Aorta (tissue), 5 donors: ENCODE data around the gene MOB3C. TPM values are rescaled to one million over a fixed set of nuclear protein-coding genes. Genes with fewer than 3 reads are reported as not detected.

ENCODE experiments used
- ATAC-seq: fragments of 200-7000 bp; cut with Tn5 transposase; one replicate; pipeline ENCODE4 v1.9.1; 2022; ENCODE audit warnings: moderate library complexity; ENCODE audit not compliant: low FRiP score
- DNase-seq, 2 donors: peaks; one replicate each; pipeline ENCODE4 v3.0.0-alpha.2; 2020
- H3K27ac ChIP-seq, 2 donors: one replicate each; pipeline ENCODE4 v1.5.1; 2013; ENCODE audit warnings: low read length in 2 of 2, mild to moderate bottlenecking in 2 of 2, moderate library complexity in 2 of 2, control low read depth in 1 of 2, inconsistent platforms in 1 of 2, low read depth in 1 of 2
- H3K27me3 ChIP-seq, 2 donors: one replicate each; pipeline ENCODE4 v1.6.1; 2013; ENCODE audit warnings: control low read depth in 1 of 2, low read length in 1 of 2, mild to moderate bottlenecking in 1 of 2, moderate library complexity in 1 of 2; ENCODE audit not compliant: insufficient read depth in 2 of 2, control insufficient read depth in 1 of 2
- H3K36me3 ChIP-seq, 2 donors: one replicate each; pipeline ENCODE4 v1.6.1; 2013; ENCODE audit warnings: control low read depth in 1 of 2, low read length in 1 of 2, mild to moderate bottlenecking in 1 of 2; ENCODE audit not compliant: insufficient read depth in 2 of 2, control insufficient read depth in 1 of 2
- H3K4me1 ChIP-seq, 2 donors: one replicate each; pipeline ENCODE4 v1.6.1; 2013; ENCODE audit warnings: low read length in 2 of 2, control low read depth in 1 of 2, mild to moderate bottlenecking in 1 of 2, moderate library complexity in 1 of 2; ENCODE audit not compliant: insufficient read depth in 2 of 2, control insufficient read depth in 1 of 2
- H3K4me3 ChIP-seq, 2 donors: one replicate each; pipeline ENCODE4 v1.5.1; 2013; ENCODE audit warnings: low read length in 2 of 2, control low read depth in 1 of 2, mild to moderate bottlenecking in 1 of 2
- H3K9me3 ChIP-seq: one replicate; pipeline ENCODE4 v1.6.1; 2013; ENCODE audit warnings: mild to moderate bottlenecking, low read length; ENCODE audit not compliant: control insufficient read depth
- WGBS, 2 donors: extraction: QIAGEN DNeasy Blood & Tissue Kit; methylation state at CpG; one replicate each; pipeline ENCODE4 v1.1.7; 2013; 5-methylcytosine and 5-hydroxymethylcytosine counted together
- intact Hi-C, 2 donors: fragments of 100-400 bp; cut with DNase I; formaldehyde crosslinking; loops; one replicate each; pipeline versions ENCODE4 v1.14.2 to v1.15.0; 2022
- polyA plus RNA-seq, 2 donors: library from polyadenylated mRNA; stranded (reverse); fragments of 200-250 nt; gene quantifications; one replicate each; pipeline ENCODE4 v1.2.3, GENCODE V29; 2013
- total RNA-seq, 2 donors: library from RNA; stranded (reverse); fragmentation: NEBNext Ultra II Directional; extraction: Animal tissue kit (Norgen Biotek cat#: 25700); gene quantifications; one replicate each; pipeline ENCODE4 v1.2.1, GENCODE V29; 2021
- donor health status: healthy with polysubstance abuse.
- donor health status: Bipolar disorder and iron deficiency.
- donor health status: DM: no; HTN: no; CAD: no.
- donor health status: DM: no; HTN: no; CAD: no.
- donor health status: DM: yes; HTN: yes; CAD: no.

Gene MOB3C
- total and polyA plus RNA-seq, 4 donors: 14.8 to 31.2 (median 20.5) TPM

DNA sequence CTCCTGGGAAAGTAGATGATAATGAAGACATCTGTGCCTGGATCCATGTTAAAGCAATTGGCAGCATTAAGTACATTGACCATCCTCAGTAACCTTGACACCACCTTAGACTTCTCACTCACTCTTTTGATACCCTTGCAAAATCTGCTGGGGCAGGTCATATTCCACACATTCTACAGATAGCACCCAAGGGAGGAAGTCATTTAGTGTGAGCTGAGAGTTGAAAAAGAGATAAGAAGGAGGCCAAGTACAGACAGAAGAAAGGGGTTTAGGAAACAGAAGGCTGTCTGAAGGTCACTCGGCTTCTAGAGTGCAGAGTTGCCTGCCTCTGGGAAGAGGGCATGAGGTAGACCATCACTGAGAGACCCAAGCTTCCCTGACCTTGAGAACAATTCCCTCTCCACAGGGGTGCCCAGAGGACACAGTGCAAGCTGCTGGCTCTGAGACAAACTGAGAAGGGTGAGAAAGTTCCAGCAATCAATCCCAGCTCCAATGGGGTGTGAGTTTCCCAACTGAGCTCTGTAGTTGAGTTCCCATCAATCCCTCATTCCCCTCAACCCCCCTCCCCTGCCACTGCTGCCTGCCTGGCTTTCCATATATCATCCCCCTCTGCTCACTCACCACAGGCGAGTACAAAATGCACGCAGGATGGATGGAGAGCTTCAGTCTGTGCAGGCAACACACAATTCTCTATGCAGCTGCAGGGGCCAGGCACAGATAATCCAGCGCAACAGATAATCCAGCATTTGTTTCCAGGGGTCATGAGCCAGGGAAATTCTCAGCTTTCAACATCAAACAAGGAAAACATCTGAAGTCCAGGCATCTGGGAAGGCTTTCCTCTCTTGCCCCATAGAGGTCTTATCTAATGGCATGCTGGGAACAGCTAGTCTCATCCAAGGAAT is 7.4 kb upstream of the MOB3C start:
- no peaks in the 10 kb centered on the region for H3K36me3 ChIP-seq
- no peaks in the 10 kb centered on the region for H3K9me3 ChIP-seq
- H3K4me1 ChIP-seq: no peaks in the 10 kb centered on the region
- DNase-seq (no peak), ATAC-seq (no peak)
- no peaks in the 10 kb centered on the region for H3K27me3 ChIP-seq
- no peak overlapping the region for H3K4me3 ChIP-seq
- no peak overlapping the region for H3K27ac ChIP-seq
- WGBS, 2 donors: 66 to 74% methylated on average over 4 of the region's 4 CpGs
- intact Hi-C loops: no loop called here

- H3K27me3 ChIP-seq: no peaks in the 10 kb centered on the region
- H3K4me3 ChIP-seq: no peak overlapping the region
- peak; percentile 39 for ATAC-seq
- 77% methylated on average over 3 of the region's 3 CpGs for WGBS, 2 donors
- no peaks in the 10 kb centered on the region for H3K9me3 ChIP-seq
- no peaks in the 10 kb centered on the region for H3K36me3 ChIP-seq
- H3K4me1 ChIP-seq: no peaks in the 10 kb centered on the region
- intact Hi-C loops: no loop called here
- no peak for DNase-seq
- H3K27ac ChIP-seq: no peak overlapping the region
These were observed 5.7 kb upstream of the MOB3C start for GRCh38 chr1:46622344-46622743.

- no peaks in the 10 kb centered on the region for H3K36me3 ChIP-seq
- no peak overlapping the region for H3K4me3 ChIP-seq
- DNase-seq: no peak
- ATAC-seq: no peak
- H3K9me3 ChIP-seq: no peaks in the 10 kb centered on the region
- 86 to 88% methylated on average over 7 of the region's 7 CpGs for WGBS, 2 donors
- no peak overlapping the region for H3K27ac ChIP-seq
- no peaks in the 10 kb centered on the region for H3K27me3 ChIP-seq
- intact Hi-C loops: no loop called here
- no peaks in the 10 kb centered on the region for H3K4me1 ChIP-seq
These were observed 5.3 kb upstream of the MOB3C start for GRCh38 chr1:46621930-46622329.

DNA sequence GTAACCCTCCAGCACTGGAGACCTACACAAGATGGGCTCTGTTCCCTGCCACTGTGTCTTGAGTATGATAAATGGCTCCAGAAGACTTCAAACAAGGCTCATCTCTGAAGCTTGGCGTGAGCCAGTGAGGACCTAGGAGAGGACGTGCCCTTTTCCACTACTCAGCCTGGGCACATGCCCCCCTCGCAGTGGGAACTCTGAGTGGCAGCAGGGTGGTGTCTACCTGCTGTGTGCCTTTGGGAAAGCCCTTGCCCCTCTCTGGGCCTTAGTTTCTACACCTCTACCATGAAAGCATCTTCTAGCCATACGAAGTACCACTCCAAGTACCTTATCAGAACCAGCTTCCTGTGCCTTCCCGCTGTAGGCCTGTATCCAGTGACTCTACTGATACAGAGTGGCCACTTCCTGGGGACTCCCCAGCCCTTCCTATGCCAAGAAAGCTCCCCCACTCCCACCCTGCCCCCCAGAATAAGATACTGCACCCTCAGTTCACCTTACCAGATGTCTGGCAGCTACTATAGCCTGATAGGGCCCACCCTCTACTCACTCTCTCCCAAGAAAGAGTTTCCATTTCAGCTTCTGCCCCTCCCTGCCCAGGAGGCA is 3.1 kb upstream of the MOB3C start:
- Histone ChIP-seq H3K36me3 (no peaks in the 10 kb centered on the region), H3K27ac (no peak overlapping the region), H3K27me3 (no peaks in the 10 kb centered on the region), H3K4me1 (no peaks in the 10 kb centered on the region), H3K4me3 (no peak overlapping the region), H3K9me3 (no peaks in the 10 kb centered on the region)
- 90 to 93% methylated on average over 5 of the region's 5 CpGs for WGBS, 2 donors
- ATAC-seq: no peak
- intact Hi-C loops: loop anchor here (5.0 to 10.0 kb wide), 3 partner anchors 45 to 105 kb away; partner anchors contain the start of gene ATPAF1 (in 2 of the 2)
- DNase-seq: no peak

- 80 to 85% methylated on average over 4 of the region's 4 CpGs for WGBS, 2 donors
These were observed 2.3 kb upstream of the MOB3C start for GRCh38 chr1:46618754-46619415.

GRCh38 chr1:46617833-46618232 is 1.2 kb upstream of the MOB3C start:
- Histone ChIP-seq H3K27me3 (no peaks in the 10 kb centered on the region), H3K27ac (no peak overlapping the region), H3K36me3 (no peaks in the 10 kb centered on the region), H3K9me3 (no peaks in the 10 kb centered on the region), H3K4me1 (no peaks in the 10 kb centered on the region), H3K4me3 (no peak overlapping the region)
- no peak for ATAC-seq
- no peak for DNase-seq
- intact Hi-C loops: loop anchor here (5.0 to 10.0 kb wide), 3 partner anchors 47 to 107 kb away; partner anchors contain the start of gene ATPAF1 (in 2 of the 2)
- 89 to 94% methylated on average over 3 of the region's 3 CpGs for WGBS, 2 donors

More at GRCh38 chr1:46618754-46619415, 2.3 kb upstream of the MOB3C start:
- no peaks in the 10 kb centered on the region for H3K9me3 ChIP-seq
- no peak overlapping the region for H3K4me3 ChIP-seq
- H3K4me1 ChIP-seq: no peaks in the 10 kb centered on the region
- ATAC-seq: no peak
- no peak for DNase-seq
- H3K27me3 ChIP-seq: no peaks in the 10 kb centered on the region
- H3K36me3 ChIP-seq: no peaks in the 10 kb centered on the region
- no peak overlapping the region for H3K27ac ChIP-seq
- intact Hi-C loops: loop anchor here (5.0 to 10.0 kb wide), 3 partner anchors 46 to 106 kb away; partner anchors contain the start of gene ATPAF1 (in 2 of the 2)

DNA sequence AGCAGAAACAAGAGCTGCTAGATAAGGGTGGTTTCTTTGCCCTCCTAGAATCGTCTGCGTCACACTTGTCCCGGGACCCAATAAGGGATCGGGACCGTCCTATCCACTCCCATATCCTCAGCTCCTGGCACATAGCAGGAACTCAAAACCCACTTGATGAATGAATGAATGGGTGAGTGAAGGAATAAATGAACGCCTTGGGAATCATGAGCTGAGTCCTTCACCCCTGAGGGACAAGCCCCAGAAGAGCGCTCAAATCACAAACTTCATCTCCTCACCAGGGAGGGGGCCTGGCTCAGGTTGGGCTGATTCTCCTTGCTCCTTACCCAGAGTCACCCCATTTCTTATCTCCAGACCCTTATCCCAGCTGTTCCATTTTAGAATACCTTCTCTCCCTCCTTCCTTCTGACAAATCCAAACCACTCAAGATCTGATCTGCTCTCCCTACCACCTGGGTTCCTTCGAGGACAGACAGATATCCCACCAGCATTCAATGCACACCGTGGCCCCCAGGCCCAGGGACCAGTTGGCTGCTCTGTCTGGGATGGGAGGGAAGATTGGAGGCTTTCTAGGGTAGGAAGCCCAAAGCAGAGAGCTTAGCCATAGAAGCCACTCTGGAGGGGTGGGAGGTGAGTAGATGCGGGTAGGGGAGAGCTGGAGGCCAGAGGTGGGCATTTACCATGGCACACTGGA is 643 bp upstream of the MOB3C start:
- Histone ChIP-seq H3K4me3 (peak overlapping the region; percentile 64 to 80), H3K27me3 (no peaks in the 10 kb centered on the region), H3K36me3 (no peaks in the 10 kb centered on the region), H3K4me1 (no peaks in the 10 kb centered on the region), H3K27ac (peak overlapping the region; percentile 23 to 90), H3K9me3 (no peaks in the 10 kb centered on the region)
- ATAC-seq (peak; percentile 0), DNase-seq (no peak)
- intact Hi-C loops: loop anchor here (5.0 to 10.0 kb wide), 3 partner anchors 48 to 108 kb away; partner anchors contain the start of gene ATPAF1 (in 2 of the 2)
- 35% methylated on average over 10 of the region's 10 CpGs for WGBS, 2 donors

DNA sequence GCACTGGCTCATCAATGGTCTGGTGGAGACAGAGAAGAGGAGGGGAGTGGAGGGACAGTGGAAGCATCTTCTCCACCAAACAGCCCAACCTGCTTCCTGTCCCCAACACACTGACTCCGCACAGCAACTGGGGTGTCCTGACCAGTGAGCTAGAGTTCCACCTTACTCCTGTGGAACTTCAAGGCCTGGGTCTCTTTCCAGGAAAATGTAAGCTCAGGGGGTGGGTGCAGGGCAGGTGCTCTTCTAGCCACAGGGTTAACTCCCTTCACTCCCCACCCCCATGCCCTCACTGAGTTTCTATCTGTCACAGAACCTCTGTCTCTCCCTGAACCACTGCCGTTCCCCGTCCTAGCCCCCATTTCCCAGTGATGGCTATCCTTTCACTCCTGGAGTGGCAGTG is 876 bp downstream of the MOB3C start:
- no peak for DNase-seq
- H3K27ac ChIP-seq: peak overlapping the region in 1 of 2 donors; percentile 41
- intact Hi-C loops: loop anchor here (5.0 to 10.0 kb wide), 3 partner anchors 49 to 109 kb away; partner anchors contain the start of gene ATPAF1 (in 2 of the 2)
- H3K4me3 ChIP-seq: peak overlapping the region; percentile 75 to 80
- no peaks in the 10 kb centered on the region for H3K9me3 ChIP-seq
- H3K4me1 ChIP-seq: no peaks in the 10 kb centered on the region
- H3K36me3 ChIP-seq: no peaks in the 10 kb centered on the region
- ATAC-seq: no peak
- WGBS, 2 donors: 23 to 36% methylated on average over 3 of the region's 3 CpGs
- no peaks in the 10 kb centered on the region for H3K27me3 ChIP-seq
